ENCODE data around the gene PCDHA6.
"Not testable (repeated sequence)": the region's sequence is repeated elsewhere in the genome, so short reads cannot be mapped to it uniquely, and the experiment has no call there.

The PCDHA6 gene

GRCh38 chr5:140835622-140836510 lies 8.1 kb downstream of the PCDHA6 start:
- H3K9me2 ChIP-seq (replicated peaks; ENCODE audit: insufficient read depth, low read length) = no peaks in the 10 kb centered on the region
- no peaks in the 10 kb centered on the region for H3F3A ChIP-seq (ENCODE audit: insufficient read depth)
- H3K79me2 ChIP-seq (ENCODE audit: insufficient read depth, low read length) = no peaks in the 10 kb centered on the region
- no peak overlapping the region for H3K27ac ChIP-seq (ENCODE audit: low read depth, low read length)
- TF ChIP-seq CTCF (IDR thresholded peaks at IDR 0.05; ENCODE audit: insufficient read depth, low read length, poor library complexity, severe bottlenecking) (no peak), EZH2phosphoT487 (conservative IDR thresholded peaks at IDR 0.05; ENCODE audit: low read length) (no peak)
- H3K4me2 ChIP-seq (ENCODE audit: low read depth, low read length, poor library complexity, severe bottlenecking) = no peak overlapping the region
- H3K36me3 ChIP-seq (ENCODE audit: low read length) = no peaks in the 10 kb centered on the region
- H3K9me3 ChIP-seq (ENCODE audit: insufficient read depth, low read length) = no peaks in the 10 kb centered on the region
- no peak overlapping the region for H3K4me3 ChIP-seq (ENCODE audit: insufficient read depth, low read length, poor library complexity, severe bottlenecking)
- H3K27me3 ChIP-seq (ENCODE audit: low read length) = no peaks in the 10 kb centered on the region
- H2AFZ ChIP-seq (ENCODE audit: low read depth, low read length, severe bottlenecking) = no peak overlapping the region
- no peaks in the 10 kb centered on the region for H4K20me1 ChIP-seq (ENCODE audit: low read depth, low read length)
- H3K9ac ChIP-seq (ENCODE audit: low read length) = no peak overlapping the region

- no peak within 1 kb of the TSS for H3K9ac ChIP-seq (ENCODE audit: low read length)
- peak within 1 kb of the TSS; percentile 31 for H3K4me2 ChIP-seq (ENCODE audit: low read depth, low read length, poor library complexity, severe bottlenecking)
- no peak within 1 kb of the TSS for H3K4me3 ChIP-seq (ENCODE audit: insufficient read depth, low read length, poor library complexity, severe bottlenecking)
- H3F3A ChIP-seq (ENCODE audit: insufficient read depth) = no peaks in the 10 kb centered on the region
- H3K36me3 ChIP-seq (ENCODE audit: low read length) = no peaks in the 10 kb centered on the region
- TF ChIP-seq EZH2phosphoT487 (conservative IDR thresholded peaks at IDR 0.05; ENCODE audit: low read length) = no peak
- TF ChIP-seq CTCF (IDR thresholded peaks at IDR 0.05; ENCODE audit: insufficient read depth, low read length, poor library complexity, severe bottlenecking) = peak; percentile 28
- H3K79me2 ChIP-seq (ENCODE audit: insufficient read depth, low read length) = no peaks in the 10 kb centered on the region
- H4K20me1 ChIP-seq (ENCODE audit: low read depth, low read length) = no peaks in the 10 kb centered on the region
- H2AFZ ChIP-seq (ENCODE audit: low read depth, low read length, severe bottlenecking) = no peak within 1 kb of the TSS
- H3K9me3 ChIP-seq (ENCODE audit: insufficient read depth, low read length) = no peaks in the 10 kb centered on the region
- no peaks in the 10 kb centered on the region for H3K9me2 ChIP-seq (replicated peaks; ENCODE audit: insufficient read depth, low read length)
- no peaks in the 10 kb centered on the region for H3K27me3 ChIP-seq (ENCODE audit: low read length)
- no peak within 1 kb of the TSS for H3K27ac ChIP-seq (ENCODE audit: low read depth, low read length)
Measured at GRCh38 chr5:140840978-140841962, 13.5 kb downstream of the PCDHA6 start, which contains the start of gene PCDHA8. Gene PCDHA8 (plus strand): TSS chr5:140841187. CDS start chr5:140841322, 135 bp downstream.

- Histone ChIP-seq H3K9me3 (ENCODE audit: insufficient read depth, low read length) (no peaks in the 10 kb centered on the region), H3K4me2 (ENCODE audit: low read depth, low read length, poor library complexity, severe bottlenecking) (no peak overlapping the region), H3K9me2 (replicated peaks; ENCODE audit: insufficient read depth, low read length) (no peaks in the 10 kb centered on the region), H3F3A (ENCODE audit: insufficient read depth) (no peaks in the 10 kb centered on the region), H3K79me2 (ENCODE audit: insufficient read depth, low read length) (no peaks in the 10 kb centered on the region), H3K9ac (ENCODE audit: low read length) (no peak overlapping the region), H3K27ac (ENCODE audit: low read depth, low read length) (no peak overlapping the region), H4K20me1 (ENCODE audit: low read depth, low read length) (no peaks in the 10 kb centered on the region), H3K27me3 (ENCODE audit: low read length) (no peaks in the 10 kb centered on the region), H3K4me3 (ENCODE audit: insufficient read depth, low read length, poor library complexity, severe bottlenecking) (no peak overlapping the region), H2AFZ (ENCODE audit: low read depth, low read length, severe bottlenecking) (no peak overlapping the region), H3K36me3 (ENCODE audit: low read length) (no peaks in the 10 kb centered on the region)
- TF ChIP-seq EZH2phosphoT487 (conservative IDR thresholded peaks at IDR 0.05; ENCODE audit: low read length) (no peak), CTCF (IDR thresholded peaks at IDR 0.05; ENCODE audit: insufficient read depth, low read length, poor library complexity, severe bottlenecking) (no peak)
Measured at GRCh38 chr5:140842798-140843733, 15.3 kb downstream of the PCDHA6 start.

GRCh38 chr5:140848139-140849102 lies 20.7 kb downstream of the PCDHA6 start, which contains the start of gene PCDHA9:
Gene PCDHA9 (plus strand): TSS chr5:140848382. CDS start chr5:140848496, 114 bp downstream.
- H3K27ac ChIP-seq (ENCODE audit: low read depth, low read length); H3F3A ChIP-seq (ENCODE audit: insufficient read depth); H3K4me3 ChIP-seq (ENCODE audit: insufficient read depth, low read length, poor library complexity, severe bottlenecking); H2AFZ ChIP-seq (ENCODE audit: low read depth, low read length, severe bottlenecking); H3K4me2 ChIP-seq (ENCODE audit: low read depth, low read length, poor library complexity, severe bottlenecking); H3K79me2 ChIP-seq (ENCODE audit: insufficient read depth, low read length); H4K20me1 ChIP-seq (ENCODE audit: low read depth, low read length); H3K9ac ChIP-seq (ENCODE audit: low read length); H3K9me2 ChIP-seq (replicated peaks; ENCODE audit: insufficient read depth, low read length); H3K36me3 ChIP-seq (ENCODE audit: low read length); H3K27me3 ChIP-seq (ENCODE audit: low read length); H3K9me3 ChIP-seq (ENCODE audit: insufficient read depth, low read length): not testable (repeated sequence)

Measured in SU-DHL-6 (cell line).